Lower lobe of right lung (tissue), 2 donors: Measurements from ENCODE around the gene AKAP6. TPM values are rescaled to one million over a fixed set of nuclear protein-coding genes. Genes with fewer than 3 reads are reported as not detected.
"Not testable (repeated sequence)": the region's sequence is repeated elsewhere in the genome, so short reads cannot be mapped to it uniquely, and the experiment has no call there.

Experiments used
- ATAC-seq, 2 donors: fragments of 200-7000 bp; cut with Tn5 transposase; one replicate each; pipeline ENCODE4 v1.9.1; 2020 to 2022; ENCODE audit warnings: mild to moderate bottlenecking in 2 of 2, moderate library complexity in 2 of 2
- DNase-seq: peaks from one replicate; pipeline ENCODE4 v3.0.0-alpha.2; 2020
- H3K27ac ChIP-seq: fragments of 200-600 bp; one replicate; pipeline ENCODE4 v1.8.0; 2022
- H3K27me3 ChIP-seq: fragments of 200-600 bp; one replicate; pipeline ENCODE4 v1.8.0; 2022; ENCODE audit warnings: low read depth
- H3K36me3 ChIP-seq: fragments of 200-600 bp; one replicate; pipeline ENCODE4 v1.8.0; 2022; ENCODE audit warnings: mild to moderate bottlenecking
- H3K4me1 ChIP-seq: fragments of 200-600 bp; one replicate; pipeline ENCODE4 v1.8.0; 2022
- H3K4me3 ChIP-seq: fragments of 200-600 bp; one replicate; pipeline ENCODE4 v1.8.0; 2022; ENCODE audit warnings: mild to moderate bottlenecking
- H3K9me3 ChIP-seq: fragments of 200-600 bp; one replicate; pipeline ENCODE4 v1.8.0; 2022
- CTCF ChIP-seq: fragments of 200-600 bp; IDR thresholded peaks from one replicate; pipeline ENCODE4 v1.8.0; 2022; ENCODE audit warnings: antibody characterized with exemption, mild to moderate bottlenecking
- intact Hi-C: fragments of 100-400 bp; cut with DNase I; formaldehyde crosslinking; loops from one replicate; pipeline ENCODE4 v1.11.0; 2022
- total RNA-seq: library from RNA; stranded (reverse); fragmentation: NEBNext Ultra II Directional; extraction: Animal tissue kit (Norgen Biotek cat#: 25700); gene quantifications from one replicate; pipeline ENCODE4 v1.2.1, GENCODE V29; 2021
- donor health status: DM: no; HTN: yes; CAD: no; lungs with severe emphysema.

Gene AKAP6
- total RNA-seq, 1 donor from 2014 or later = 8.6 TPM

DNA sequence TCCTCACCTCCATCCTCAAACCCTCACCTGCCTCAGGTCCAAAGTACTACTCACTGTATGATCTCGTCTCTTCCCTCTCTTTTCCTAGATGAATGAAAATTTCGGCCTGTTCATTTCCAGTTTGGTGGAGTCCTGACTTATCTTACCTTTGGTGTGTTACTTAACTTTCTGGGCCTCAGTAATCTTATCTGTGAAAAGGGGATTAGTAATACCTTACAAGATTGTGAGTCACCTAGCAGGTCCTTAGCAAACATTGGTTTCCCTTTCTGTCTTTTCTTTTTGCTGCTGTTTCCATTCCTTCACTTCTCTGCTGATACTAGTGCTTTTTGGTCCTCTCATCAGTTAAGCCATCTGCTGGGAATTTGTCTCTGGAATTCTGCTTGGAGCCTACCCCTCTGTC, 52.8 kb downstream of the AKAP6 start:
- intact Hi-C loops = no loop called here
- DNase-seq = no peak
- no peak for TF ChIP-seq CTCF
- H3K9me3 ChIP-seq = no peaks in the 10 kb centered on the region
- no peak for ATAC-seq
- no peaks in the 10 kb centered on the region for H3K27me3 ChIP-seq
- no peaks in the 10 kb centered on the region for H3K4me1 ChIP-seq
- no peak overlapping the region for H3K4me3 ChIP-seq
- no peak overlapping the region for H3K27ac ChIP-seq
- no peaks in the 10 kb centered on the region for H3K36me3 ChIP-seq

GRCh38 chr14:32382704-32383103, 53.6 kb downstream of the AKAP6 start:
- DNase-seq = no peak
- intact Hi-C loops = no loop called here
- ATAC-seq = no peak

DNA sequence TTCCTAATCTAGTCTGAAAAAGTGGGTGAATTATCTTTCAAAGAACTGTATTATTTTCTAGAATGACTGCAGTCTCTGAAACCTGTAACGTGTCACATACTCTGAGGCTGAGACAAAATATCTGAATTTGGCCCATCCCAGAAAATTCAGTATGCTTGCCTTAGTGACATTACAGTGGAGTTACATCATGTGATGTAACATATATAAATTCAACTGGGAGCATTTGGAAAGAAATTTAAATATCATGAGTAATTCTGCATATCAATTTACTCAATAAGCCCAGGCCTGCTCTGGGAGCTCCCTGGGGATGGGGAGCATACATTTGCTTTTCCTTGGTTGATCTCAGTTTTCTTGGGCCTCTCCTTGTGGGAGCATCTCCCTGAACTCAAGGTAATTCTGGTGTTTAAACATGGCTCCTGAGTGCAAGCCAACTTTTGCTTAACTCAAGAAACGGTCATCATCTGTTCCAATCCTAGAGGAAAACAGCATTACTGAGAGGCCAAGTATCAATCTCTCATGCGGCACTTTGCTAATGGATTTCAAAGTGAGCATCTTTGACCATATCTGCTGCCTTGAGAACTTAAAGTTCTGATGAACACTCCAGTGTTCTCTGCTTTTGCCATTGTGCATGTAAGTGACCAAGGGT, 54.4 kb downstream of the AKAP6 start:
- no peak for DNase-seq
- intact Hi-C loops = no loop called here
- Histone ChIP-seq H3K4me3 (no peak overlapping the region), H3K4me1 (no peaks in the 10 kb centered on the region), H3K27ac (no peak overlapping the region), H3K27me3 (no peaks in the 10 kb centered on the region), H3K9me3 (no peaks in the 10 kb centered on the region), H3K36me3 (no peaks in the 10 kb centered on the region)
- TF ChIP-seq CTCF = no peak
- no peak for ATAC-seq

More at GRCh38 chr14:32382704-32383103, 53.6 kb downstream of the AKAP6 start:
- Histone ChIP-seq H3K4me3 (no peak overlapping the region), H3K36me3 (no peaks in the 10 kb centered on the region), H3K9me3 (no peaks in the 10 kb centered on the region), H3K27me3 (no peaks in the 10 kb centered on the region), H3K4me1 (no peaks in the 10 kb centered on the region), H3K27ac (no peak overlapping the region)
- no peak for TF ChIP-seq CTCF

DNA sequence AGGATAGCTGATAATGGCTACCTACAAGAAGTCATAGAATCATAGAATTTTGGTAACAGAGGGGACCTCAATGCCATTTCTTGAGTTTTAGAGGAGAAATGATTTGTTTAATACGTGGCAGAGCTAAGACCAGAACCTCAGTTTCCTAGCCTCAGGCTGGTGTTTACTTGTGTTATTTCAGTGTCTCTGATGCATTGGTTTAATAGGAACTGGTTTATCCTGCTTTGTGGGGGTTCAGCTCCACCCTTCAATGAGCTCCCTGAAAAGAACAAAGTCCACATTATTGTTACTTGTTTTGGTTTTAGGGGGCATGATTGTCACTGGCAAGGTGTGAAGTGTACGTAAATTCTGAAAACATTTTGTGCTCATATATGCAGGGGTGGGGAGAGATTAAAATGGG, 55.4 kb downstream of the AKAP6 start:
- no peak for TF ChIP-seq CTCF
- no peak overlapping the region for H3K27ac ChIP-seq
- intact Hi-C loops = no loop called here

DNA sequence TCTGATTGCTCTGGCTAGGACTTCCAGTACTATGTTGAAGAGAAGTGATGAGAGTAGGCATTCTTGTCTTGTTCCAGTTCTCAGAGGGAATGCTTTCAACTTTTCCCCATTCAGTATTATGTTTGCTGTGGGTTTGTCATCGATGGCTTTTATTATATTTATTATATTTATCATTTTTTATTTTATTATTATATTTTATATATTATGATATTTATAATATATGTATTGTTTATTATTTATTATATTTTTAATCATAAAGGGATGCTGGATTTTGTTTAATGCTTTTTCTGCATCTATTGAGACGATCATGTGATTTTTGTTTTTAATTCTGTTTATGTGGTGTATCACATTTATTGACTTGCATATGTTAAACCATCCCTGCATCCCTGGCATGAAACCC, 58.2 kb downstream of the AKAP6 start:
- H3K4me3 ChIP-seq, H3K36me3 ChIP-seq, ATAC-seq, H3K4me1 ChIP-seq, intact Hi-C loops, DNase-seq, H3K27me3 ChIP-seq, H3K9me3 ChIP-seq, H3K27ac ChIP-seq: not testable (repeated sequence)

More for the DNA sequence above, 55.4 kb downstream of the AKAP6 start:
- Histone ChIP-seq H3K4me3 (no peak overlapping the region), H3K36me3 (no peaks in the 10 kb centered on the region), H3K27me3 (no peaks in the 10 kb centered on the region), H3K4me1 (no peaks in the 10 kb centered on the region), H3K9me3 (no peaks in the 10 kb centered on the region)
- ATAC-seq = no peak
- no peak for DNase-seq

DNA sequence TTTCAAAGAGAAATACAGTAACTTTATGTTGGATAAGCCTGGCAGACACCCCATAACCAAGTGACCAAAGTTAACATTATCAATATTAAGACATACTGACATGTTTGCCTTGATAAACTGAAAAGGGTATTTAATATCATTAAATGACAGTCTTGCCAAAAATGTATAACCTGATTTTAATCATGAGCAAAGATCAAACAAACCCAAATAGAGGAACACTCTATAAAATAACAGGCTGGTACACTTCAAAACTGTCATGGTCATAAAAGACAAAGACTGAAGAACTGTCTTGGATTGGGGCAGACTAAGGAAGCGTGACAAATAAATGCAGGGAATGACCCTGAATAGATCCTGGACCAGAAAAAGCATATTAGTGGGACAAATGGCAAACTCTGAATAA, 64.0 kb downstream of the AKAP6 start:
- intact Hi-C loops = no loop called here
- ATAC-seq = no peak

More for the DNA sequence above, 64.0 kb downstream of the AKAP6 start:
- no peak overlapping the region for H3K27ac ChIP-seq
- no peaks in the 10 kb centered on the region for H3K4me1 ChIP-seq
- no peaks in the 10 kb centered on the region for H3K27me3 ChIP-seq
- H3K9me3 ChIP-seq = no peaks in the 10 kb centered on the region
- H3K36me3 ChIP-seq = no peaks in the 10 kb centered on the region
- H3K4me3 ChIP-seq = no peak overlapping the region
- TF ChIP-seq CTCF = no peak
- no peak for DNase-seq
